ENCODE results near the gene ATP1B2.
A peak's percentile ranks its signal among the peaks of the same experiment; 100 is the strongest.

ATP1B2 gene

GRCh38 chr17:7677388-7678067 is 26.8 kb downstream of the ATP1B2 start:
- no peak overlapping the region for H2AFZ ChIP-seq (ENCODE audit: low read depth, low read length)
- H3K27me3 ChIP-seq (ENCODE audit: insufficient read depth, low read length): no peaks in the 10 kb centered on the region
- no peak overlapping the region for H3K4me3 ChIP-seq (ENCODE audit: low read length)
- H3K36me3 ChIP-seq (ENCODE audit: insufficient read depth, low read length): peaks cover 48% of the 10 kb centered on the region
- H3K9me3 ChIP-seq (ENCODE audit: low read length): peaks cover 17% of the 10 kb centered on the region
- no peaks in the 10 kb centered on the region for H3K4me1 ChIP-seq (ENCODE audit: insufficient read depth, low read length)

GRCh38 chr17:7684851-7685532 is 34.3 kb downstream of the ATP1B2 start:
- Histone ChIP-seq H3K4me1 (ENCODE audit: insufficient read depth, low read length) (peaks cover 29% of the 10 kb centered on the region), H3K27me3 (ENCODE audit: insufficient read depth, low read length) (no peaks in the 10 kb centered on the region), H3K4me3 (ENCODE audit: low read length) (peak overlapping the region; percentile 83), H3K9me3 (ENCODE audit: low read length) (no peaks in the 10 kb centered on the region), H3K36me3 (ENCODE audit: insufficient read depth, low read length) (peaks cover under 1% of the 10 kb centered on the region), H2AFZ (ENCODE audit: low read depth, low read length) (no peak overlapping the region)

- H3K36me3 ChIP-seq (ENCODE audit: insufficient read depth, low read length): peaks cover 4% of the 10 kb centered on the region
- peaks cover 33% of the 10 kb centered on the region for H3K4me1 ChIP-seq (ENCODE audit: insufficient read depth, low read length)
- H3K9me3 ChIP-seq (ENCODE audit: low read length): no peaks in the 10 kb centered on the region
- H3K4me3 ChIP-seq (ENCODE audit: low read length): peak overlapping the region; percentile 83
- no peaks in the 10 kb centered on the region for H3K27me3 ChIP-seq (ENCODE audit: insufficient read depth, low read length)
- no peak overlapping the region for H2AFZ ChIP-seq (ENCODE audit: low read depth, low read length)
These were observed 35.0 kb downstream of the ATP1B2 start for GRCh38 chr17:7685533-7686221.

- peaks cover 33% of the 10 kb centered on the region for H3K4me1 ChIP-seq (ENCODE audit: insufficient read depth, low read length)
- H3K9me3 ChIP-seq (ENCODE audit: low read length): no peaks in the 10 kb centered on the region
- no peaks in the 10 kb centered on the region for H3K27me3 ChIP-seq (ENCODE audit: insufficient read depth, low read length)
- H3K36me3 ChIP-seq (ENCODE audit: insufficient read depth, low read length): peaks cover 4% of the 10 kb centered on the region
- no peak overlapping the region for H2AFZ ChIP-seq (ENCODE audit: low read depth, low read length)
- H3K4me3 ChIP-seq (ENCODE audit: low read length): peak overlapping the region; percentile 83
These were observed 35.7 kb downstream of the ATP1B2 start for GRCh38 chr17:7686222-7687071.

GRCh38 chr17:7687072-7687907 is 36.6 kb downstream of the ATP1B2 start, which contains the start of gene TP53:
TP53 (minus strand) TSS chr17:7687490; CDS start chr17:7676594, 10,896 bp downstream.
- H2AFZ ChIP-seq (ENCODE audit: low read depth, low read length): peak within 1 kb of the TSS; percentile 24
- H3K27me3 ChIP-seq (ENCODE audit: insufficient read depth, low read length): no peaks in the 10 kb centered on the region
- H3K4me1 ChIP-seq (ENCODE audit: insufficient read depth, low read length): peaks cover 33% of the 10 kb centered on the region
- H3K9me3 ChIP-seq (ENCODE audit: low read length): no peaks in the 10 kb centered on the region
- H3K36me3 ChIP-seq (ENCODE audit: insufficient read depth, low read length): peaks cover 4% of the 10 kb centered on the region
- peak within 1 kb of the TSS; percentile 83 for H3K4me3 ChIP-seq (ENCODE audit: low read length)

- H3K36me3 ChIP-seq (ENCODE audit: insufficient read depth, low read length): peaks cover 4% of the 10 kb centered on the region
- H3K4me3 ChIP-seq (ENCODE audit: low read length): peak within 1 kb of the TSS; percentile 83
- H2AFZ ChIP-seq (ENCODE audit: low read depth, low read length): peak within 1 kb of the TSS; percentile 24
- H3K27me3 ChIP-seq (ENCODE audit: insufficient read depth, low read length): no peaks in the 10 kb centered on the region
- no peaks in the 10 kb centered on the region for H3K9me3 ChIP-seq (ENCODE audit: low read length)
- peaks cover 33% of the 10 kb centered on the region for H3K4me1 ChIP-seq (ENCODE audit: insufficient read depth, low read length)
These were observed 37.4 kb downstream of the ATP1B2 start, which contains the start of gene WRAP53 for GRCh38 chr17:7687908-7688807. WRAP53 (plus strand) TSS chr17:7688477; CDS start chr17:7688649, 172 bp downstream.

- Histone ChIP-seq H3K4me1 (ENCODE audit: insufficient read depth, low read length) (peaks cover 33% of the 10 kb centered on the region), H3K36me3 (ENCODE audit: insufficient read depth, low read length) (peaks cover 7% of the 10 kb centered on the region), H3K4me3 (ENCODE audit: low read length) (peak overlapping the region; percentile 83), H3K9me3 (ENCODE audit: low read length) (no peaks in the 10 kb centered on the region), H3K27me3 (ENCODE audit: insufficient read depth, low read length) (no peaks in the 10 kb centered on the region), H2AFZ (ENCODE audit: low read depth, low read length) (peak overlapping the region; percentile 24)
These were observed 38.1 kb downstream of the ATP1B2 start for GRCh38 chr17:7688808-7689316.

- Histone ChIP-seq H3K36me3 (ENCODE audit: insufficient read depth, low read length) (peaks cover 16% of the 10 kb centered on the region), H3K4me1 (ENCODE audit: insufficient read depth, low read length) (no peaks in the 10 kb centered on the region), H2AFZ (ENCODE audit: low read depth, low read length) (no peak overlapping the region)
These were observed 44.9 kb downstream of the ATP1B2 start for GRCh38 chr17:7695586-7695985.

GRCh38 chr17:7697828-7698588 is 47.3 kb downstream of the ATP1B2 start:
- peaks cover 29% of the 10 kb centered on the region for H3K36me3 ChIP-seq (ENCODE audit: insufficient read depth, low read length)

More at GRCh38 chr17:7695586-7695985, 44.9 kb downstream of the ATP1B2 start:
- Histone ChIP-seq H3K9me3 (ENCODE audit: low read length) (no peaks in the 10 kb centered on the region), H3K27me3 (ENCODE audit: insufficient read depth, low read length) (no peaks in the 10 kb centered on the region), H3K4me3 (ENCODE audit: low read length) (no peak overlapping the region)

GRCh38 chr17:7700510-7700909 is 49.8 kb downstream of the ATP1B2 start:
- Histone ChIP-seq H3K9me3 (ENCODE audit: low read length) (no peaks in the 10 kb centered on the region), H3K27me3 (ENCODE audit: insufficient read depth, low read length) (no peaks in the 10 kb centered on the region), H2AFZ (ENCODE audit: low read depth, low read length) (no peak overlapping the region), H3K4me1 (ENCODE audit: insufficient read depth, low read length) (peaks cover 23% of the 10 kb centered on the region), H3K4me3 (ENCODE audit: low read length) (no peak overlapping the region), H3K36me3 (ENCODE audit: insufficient read depth, low read length) (peaks cover 21% of the 10 kb centered on the region)

More at GRCh38 chr17:7697828-7698588, 47.3 kb downstream of the ATP1B2 start:
- Histone ChIP-seq H2AFZ (ENCODE audit: low read depth, low read length) (no peak overlapping the region), H3K4me3 (ENCODE audit: low read length) (no peak overlapping the region), H3K9me3 (ENCODE audit: low read length) (no peaks in the 10 kb centered on the region), H3K4me1 (ENCODE audit: insufficient read depth, low read length) (peaks cover 5% of the 10 kb centered on the region), H3K27me3 (ENCODE audit: insufficient read depth, low read length) (no peaks in the 10 kb centered on the region)

Data from neuron (in vitro differentiated cells).